Effector memory CD4-positive, alpha-beta T cell (primary cell): Measurements from ENCODE around the gene FAM76A.

Experiments
- DNase-seq, 3 donors: peaks; one replicate each; pipeline ENCODE4 v3.0.0-alpha.2; 2020
- H3K27ac ChIP-seq: 2 replicates; pipeline ENCODE4 v1.7.0; 2013; ENCODE audit warnings: mild to moderate bottlenecking, low read length, moderate library complexity; ENCODE audit not compliant: insufficient read depth, poor library complexity, severe bottlenecking
- H3K27me3 ChIP-seq: replicated peaks from 2 replicates; pipeline ENCODE4 v1.7.0; 2013; ENCODE audit warnings: mild to moderate bottlenecking, low read length; ENCODE audit not compliant: insufficient read depth, control insufficient read depth, poor library complexity, severe bottlenecking
- H3K36me3 ChIP-seq: 2 replicates; pipeline ENCODE4 v1.7.0; 2013; ENCODE audit warnings: mild to moderate bottlenecking, low read length, moderate library complexity; ENCODE audit not compliant: control insufficient read depth, insufficient read depth
- H3K4me1 ChIP-seq: 2 replicates; pipeline ENCODE4 v1.7.0; 2013; ENCODE audit warnings: low read length, mild to moderate bottlenecking; ENCODE audit not compliant: control insufficient read depth, insufficient read depth, poor library complexity, severe bottlenecking
- H3K4me3 ChIP-seq: 2 replicates; pipeline ENCODE4 v1.7.0; 2013; ENCODE audit warnings: low read length, low read depth, mild to moderate bottlenecking; ENCODE audit not compliant: insufficient read depth, poor library complexity, severe bottlenecking
- H3K9me3 ChIP-seq: 2 replicates; pipeline ENCODE4 v1.7.0; 2013; ENCODE audit warnings: mild to moderate bottlenecking, low read length, moderate library complexity; ENCODE audit not compliant: control insufficient read depth

Gene FAM76A

DNA sequence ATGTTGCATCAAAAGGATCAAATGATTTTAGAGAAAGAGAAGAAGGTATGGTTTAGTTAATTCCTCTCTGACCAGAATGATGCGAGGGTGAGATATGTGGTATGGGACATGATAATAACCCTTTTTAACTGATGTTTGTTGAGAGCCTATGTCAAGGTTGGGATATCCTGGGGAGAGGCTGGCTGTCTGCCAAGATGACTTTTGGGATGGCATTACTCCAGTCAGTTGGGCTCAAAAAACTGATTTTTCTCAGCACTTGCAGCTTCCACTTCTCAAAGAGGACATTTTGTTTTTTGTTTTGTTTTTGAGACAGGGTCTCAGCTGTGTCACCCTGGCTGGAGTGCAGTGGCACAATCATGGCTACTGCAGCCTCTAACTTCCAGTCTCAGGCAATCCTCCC is 29.5 kb downstream of the FAM76A start:
- Histone ChIP-seq H3K27ac (no peak overlapping the region), H3K27me3 (no peaks in the 10 kb centered on the region), H3K4me3 (no peak overlapping the region), H3K36me3 (peaks cover 45% of the 10 kb centered on the region), H3K4me1 (no peaks in the 10 kb centered on the region), H3K9me3 (no peaks in the 10 kb centered on the region)
- DNase-seq, result no peak

DNA sequence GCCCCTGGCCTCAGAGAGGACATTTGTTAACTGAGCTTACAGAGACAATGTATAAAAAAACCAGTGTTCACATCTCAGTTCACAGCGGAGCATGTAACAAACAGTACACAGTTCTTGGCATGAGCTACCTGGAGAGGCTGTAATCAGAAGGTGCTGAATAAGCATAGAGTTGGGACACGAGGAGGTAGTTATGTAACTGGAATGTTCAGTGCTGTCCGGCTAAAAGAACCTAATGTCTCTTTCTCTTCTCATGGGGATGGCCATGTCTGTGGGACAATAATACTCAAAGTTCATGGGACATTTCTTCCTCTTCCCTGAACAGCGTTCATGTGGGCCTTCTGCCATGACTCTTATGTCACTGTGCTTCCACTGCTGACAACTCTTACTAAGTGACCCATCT is 30.1 kb downstream of the FAM76A start:
- Histone ChIP-seq H3K27me3 (no peaks in the 10 kb centered on the region), H3K9me3 (no peaks in the 10 kb centered on the region), H3K4me1 (no peaks in the 10 kb centered on the region), H3K36me3 (peaks cover 44% of the 10 kb centered on the region), H3K27ac (no peak overlapping the region), H3K4me3 (no peak overlapping the region)
- no peak for DNase-seq

DNA sequence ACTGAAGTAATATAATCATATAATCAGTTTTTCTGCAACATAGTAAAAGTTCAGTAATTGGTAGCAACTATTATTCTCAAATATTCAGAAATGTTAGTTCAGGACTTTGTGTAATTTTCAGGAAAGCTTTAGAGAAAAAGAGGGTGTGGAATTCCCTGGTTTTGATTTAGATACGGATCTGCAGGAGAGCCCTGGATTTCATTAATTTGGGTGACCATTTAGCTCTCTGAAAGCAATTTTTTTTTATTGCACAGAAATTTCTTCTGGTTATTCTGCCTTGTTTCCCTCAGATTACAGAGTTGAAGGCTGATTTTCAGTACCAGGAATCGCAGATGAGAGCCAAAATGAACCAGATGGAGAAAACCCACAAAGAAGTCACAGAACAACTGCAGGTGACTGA is 33.5 kb downstream of the FAM76A start:
- Histone ChIP-seq H3K36me3 (peaks cover 43% of the 10 kb centered on the region), H3K4me3 (no peak overlapping the region), H3K4me1 (no peaks in the 10 kb centered on the region), H3K27ac (no peak overlapping the region), H3K9me3 (no peaks in the 10 kb centered on the region), H3K27me3 (no peaks in the 10 kb centered on the region)
- DNase-seq, result no peak

DNA sequence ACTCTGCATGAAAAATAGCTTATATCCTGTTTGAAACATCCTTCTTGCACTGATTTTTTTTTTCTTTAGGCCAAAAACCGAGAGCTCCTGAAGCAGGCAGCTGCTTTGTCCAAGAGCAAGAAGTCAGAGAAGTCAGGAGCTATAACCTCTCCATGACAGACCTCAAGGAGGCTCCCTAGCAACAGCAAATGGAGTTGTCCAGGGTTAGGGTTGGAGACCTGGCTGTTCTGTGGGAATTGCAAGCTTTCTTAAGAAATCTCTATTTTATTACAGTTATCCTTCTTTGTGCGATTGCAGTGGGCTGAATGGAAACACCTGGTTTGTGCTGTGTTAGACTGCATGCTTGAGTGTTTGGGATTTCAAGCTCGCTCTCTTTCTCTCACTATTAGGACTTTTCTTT is 34.7 kb downstream of the FAM76A start:
- Histone ChIP-seq H3K27ac (no peak overlapping the region), H3K36me3 (peaks cover 31% of the 10 kb centered on the region)
- DNase-seq, result no peak

DNA sequence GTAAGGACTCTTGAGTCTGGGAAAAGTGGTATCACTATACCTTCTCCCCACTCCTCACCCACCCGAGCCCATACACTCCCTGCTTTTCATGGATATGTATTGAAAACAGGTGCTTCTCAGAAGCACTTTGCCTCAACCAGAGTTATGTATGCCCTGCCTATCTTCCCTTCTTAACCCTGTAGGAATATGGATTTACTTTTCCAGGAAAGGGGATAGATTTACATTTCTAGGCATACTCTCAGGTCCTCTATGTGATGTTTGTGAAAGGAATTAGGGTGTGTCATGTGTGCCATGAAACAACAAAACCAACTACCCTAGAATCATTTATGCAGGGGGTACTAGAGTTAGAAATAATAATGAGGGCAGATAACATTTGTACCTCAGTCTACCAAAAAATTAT is 36.3 kb downstream of the FAM76A start:
- Histone ChIP-seq H3K4me3 (no peak overlapping the region), H3K9me3 (no peaks in the 10 kb centered on the region), H3K27me3 (no peaks in the 10 kb centered on the region), H3K27ac (no peak overlapping the region), H3K36me3 (peaks cover 17% of the 10 kb centered on the region), H3K4me1 (no peaks in the 10 kb centered on the region)
- DNase-seq, result no peak

More for the DNA sequence above, 34.7 kb downstream of the FAM76A start:
- Histone ChIP-seq H3K4me3 (no peak overlapping the region), H3K4me1 (no peaks in the 10 kb centered on the region), H3K9me3 (no peaks in the 10 kb centered on the region), H3K27me3 (no peaks in the 10 kb centered on the region)

DNA sequence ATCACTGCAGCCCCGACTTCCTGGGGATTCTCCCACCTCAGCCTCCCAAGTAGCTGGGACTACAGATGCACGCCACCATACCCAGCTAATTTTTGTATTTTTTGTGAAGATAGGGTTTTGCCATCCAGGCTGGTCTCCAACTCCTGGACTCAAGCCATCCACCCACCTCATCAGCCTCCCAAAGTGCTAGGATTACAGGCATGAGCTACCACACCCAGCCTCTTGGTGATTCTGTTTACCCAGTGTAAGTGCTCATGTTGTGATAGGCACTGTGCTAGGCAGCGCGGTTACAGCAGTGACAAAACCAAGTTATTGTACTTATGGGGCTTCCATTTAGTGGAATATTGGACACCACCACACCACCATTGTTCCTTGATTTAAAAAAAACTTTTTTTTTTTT is 37.6 kb downstream of the FAM76A start:
- no peaks in the 10 kb centered on the region for H3K9me3 ChIP-seq
- no peak for DNase-seq
- peaks cover 17% of the 10 kb centered on the region for H3K36me3 ChIP-seq
- H3K27ac ChIP-seq, result no peak overlapping the region
- no peak overlapping the region for H3K4me3 ChIP-seq
- no peaks in the 10 kb centered on the region for H3K27me3 ChIP-seq
- H3K4me1 ChIP-seq, result no peaks in the 10 kb centered on the region

DNA sequence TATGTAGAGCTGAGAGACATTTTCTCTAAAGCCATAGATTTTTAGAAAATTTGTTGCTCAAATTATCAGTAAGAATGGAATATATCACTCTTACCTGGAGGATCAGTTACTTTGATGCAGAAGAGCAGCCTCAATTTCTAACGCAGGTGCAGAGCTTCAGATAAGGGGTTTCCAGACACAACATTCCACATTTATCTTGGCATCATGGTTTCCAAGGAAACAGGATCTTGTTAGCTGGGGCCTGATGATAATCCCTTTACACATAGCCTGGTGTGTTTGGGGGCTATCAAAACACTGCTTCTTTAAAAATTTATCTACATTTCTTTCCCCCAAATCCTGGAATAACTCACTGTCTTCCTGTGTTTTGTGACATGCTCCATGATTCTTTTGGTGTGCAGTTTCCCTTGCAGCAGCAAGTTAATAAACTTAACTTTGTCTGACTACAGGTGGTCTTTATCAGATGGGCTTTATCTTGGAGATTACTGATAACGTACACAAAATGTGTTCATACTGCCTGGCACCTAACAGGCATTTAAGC is 44.6 kb downstream of the FAM76A start:
- H3K4me1 ChIP-seq, result peaks cover 12% of the 10 kb centered on the region
- no peaks in the 10 kb centered on the region for H3K27me3 ChIP-seq

DNA sequence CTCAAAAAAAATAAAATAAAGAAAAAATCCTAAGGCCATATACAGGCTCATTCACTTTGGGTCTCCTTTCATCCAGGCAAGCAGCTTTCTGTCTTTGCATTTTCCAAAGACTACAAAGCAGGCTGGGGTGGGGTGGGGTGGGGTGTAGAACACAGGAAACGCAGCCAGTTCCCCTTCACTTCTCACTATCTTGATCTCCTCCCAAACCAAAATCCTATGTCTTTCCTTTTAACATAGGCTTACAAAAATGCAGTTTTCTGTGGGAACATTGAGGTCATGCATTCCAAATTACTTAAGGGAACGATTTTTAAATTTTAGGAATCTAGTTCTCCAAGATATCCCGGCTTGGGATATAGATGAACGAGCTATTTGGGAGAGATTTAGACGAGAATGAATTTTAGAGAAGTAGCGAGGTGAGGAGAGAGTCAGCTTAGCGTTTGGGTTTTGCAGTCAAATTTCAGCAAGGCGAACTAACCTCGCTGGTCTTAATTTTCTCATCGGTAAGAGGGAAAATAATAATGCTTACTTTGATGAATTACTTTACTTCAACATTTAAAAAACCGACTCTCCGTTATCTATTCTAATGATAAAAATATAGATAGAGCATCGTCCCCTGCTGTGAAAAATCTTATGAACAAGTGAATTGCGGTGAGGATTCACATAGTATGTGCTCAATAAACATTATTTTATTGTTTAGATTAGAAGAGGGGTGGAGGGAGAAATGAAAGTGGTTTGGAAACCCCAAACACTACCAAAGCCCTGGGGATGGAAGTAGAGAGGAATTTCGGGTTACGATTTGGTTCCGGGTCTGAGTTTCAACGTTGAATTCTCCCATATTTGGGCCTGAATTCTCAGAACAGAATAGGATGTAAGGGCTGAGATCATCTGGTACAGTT is 46.5 kb downstream of the FAM76A start:
- no peaks in the 10 kb centered on the region for H3K27me3 ChIP-seq
- no peak for DNase-seq
- no peaks in the 10 kb centered on the region for H3K36me3 ChIP-seq
- peak overlapping the region; percentile 91 for H3K27ac ChIP-seq
- no peaks in the 10 kb centered on the region for H3K9me3 ChIP-seq
- H3K4me3 ChIP-seq, result peak overlapping the region; percentile 92
- H3K4me1 ChIP-seq, result peaks cover 12% of the 10 kb centered on the region

More for the DNA sequence above, 44.6 kb downstream of the FAM76A start:
- no peak overlapping the region for H3K4me3 ChIP-seq
- H3K9me3 ChIP-seq, result no peaks in the 10 kb centered on the region
- no peak overlapping the region for H3K27ac ChIP-seq
- H3K36me3 ChIP-seq, result no peaks in the 10 kb centered on the region
- no peak for DNase-seq

DNA sequence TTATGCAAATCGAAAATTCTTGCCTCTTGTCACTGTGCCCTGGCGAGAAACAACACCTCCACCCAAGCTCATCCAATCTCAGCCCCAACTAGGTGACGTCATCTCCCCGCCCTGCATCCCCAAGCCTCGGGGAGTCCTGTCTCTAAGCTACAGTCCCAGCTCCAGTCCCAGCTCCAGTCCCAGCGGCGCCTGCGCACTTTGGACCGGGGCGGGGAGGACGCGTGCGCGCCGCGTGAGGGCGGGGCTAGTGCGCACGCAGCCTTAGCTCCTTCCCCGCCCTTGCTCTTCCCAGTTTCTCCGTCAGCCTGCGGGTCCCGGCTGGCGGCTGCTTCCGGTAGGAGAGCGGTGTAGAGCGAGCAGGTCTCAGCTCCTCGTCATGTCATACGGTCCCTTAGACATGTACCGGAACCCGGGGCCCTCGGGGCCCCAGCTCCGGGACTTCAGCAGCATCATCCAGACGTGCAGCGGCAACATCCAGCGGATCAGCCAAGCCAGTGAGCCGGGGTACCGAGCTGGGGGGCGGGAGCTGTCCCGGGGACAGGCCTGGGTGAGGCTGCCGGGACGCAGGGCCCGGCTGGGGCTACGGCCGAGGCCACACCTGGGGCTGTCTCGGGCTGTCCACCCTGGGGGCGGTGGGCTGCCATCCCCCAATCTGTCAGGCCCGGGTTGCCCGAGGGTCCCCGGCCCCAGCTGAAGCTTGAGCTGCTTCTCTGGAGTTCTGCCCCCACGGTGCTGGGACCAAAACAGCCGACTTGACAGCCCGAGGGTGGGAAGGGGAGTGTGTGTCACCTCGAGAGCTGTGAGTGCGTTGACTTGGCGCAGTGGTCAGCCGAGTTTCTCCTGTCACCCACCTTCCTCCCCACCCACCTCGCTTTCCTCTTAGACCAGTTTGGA is 47.4 kb downstream of the FAM76A start, which contains the start of gene STX12:
STX12 (plus strand) TSS at position 288 of the 894 bp plus-strand sequence; CDS start at position 377, 89 bp downstream.
- Histone ChIP-seq H3K27ac (peak within 1 kb of the TSS; percentile 91), H3K9me3 (no peaks in the 10 kb centered on the region), H3K27me3 (no peaks in the 10 kb centered on the region), H3K4me1 (peaks cover 12% of the 10 kb centered on the region), H3K4me3 (peak within 1 kb of the TSS; percentile 92), H3K36me3 (peaks cover 3% of the 10 kb centered on the region)
- peak; percentile 97 to 99 (median 99) for DNase-seq
